Measurements from ENCODE around the gene C9orf43.
"Not testable (repeated sequence)": the region's sequence is repeated elsewhere in the genome, so short reads cannot be mapped to it uniquely, and the experiment has no call there.

C9orf43 gene

DNA sequence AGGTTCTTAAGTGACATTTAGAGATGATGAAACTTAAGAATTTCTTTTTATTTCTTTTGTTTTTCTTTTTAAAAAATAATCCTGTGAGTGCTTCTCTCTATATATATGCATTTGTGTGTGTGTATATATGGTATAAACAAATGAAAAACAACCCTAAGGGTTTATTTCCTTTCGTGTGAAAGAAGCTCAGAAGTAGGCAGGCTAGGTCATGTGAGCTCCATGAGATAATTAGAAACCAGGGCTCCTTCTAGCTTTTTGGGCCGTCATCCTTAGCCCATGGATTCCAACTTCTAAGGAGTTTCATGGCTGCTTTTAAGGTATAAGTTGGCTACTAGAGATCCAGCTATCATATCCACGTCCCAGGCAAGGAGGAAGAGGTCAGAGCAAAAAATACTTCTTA, 11.2 kb downstream of the C9orf43 start:
- DNase-seq, result no peak

DNA sequence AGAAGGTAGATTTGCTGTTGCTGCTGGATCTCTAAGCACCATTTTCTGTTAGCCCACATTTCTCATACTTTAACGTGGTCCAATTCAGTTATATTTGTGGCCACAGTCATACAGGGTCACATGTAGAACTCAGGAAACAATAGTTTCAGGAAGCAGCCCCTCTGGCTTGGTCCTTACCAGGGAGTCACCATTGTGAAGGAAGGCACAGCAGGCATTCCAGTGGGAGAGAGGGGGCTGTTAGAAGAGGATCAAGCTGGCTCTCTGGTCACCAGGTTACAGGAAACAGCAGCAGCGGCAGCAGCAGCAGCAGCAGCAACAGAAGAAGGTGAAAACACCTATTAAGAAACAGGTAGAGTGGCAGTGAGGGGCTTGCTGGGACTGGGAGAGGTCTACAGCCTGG, 14.5 kb downstream of the C9orf43 start:
- DNase-seq, result no peak

GRCh38 chr9:113426701-113427100, 16.2 kb downstream of the C9orf43 start:
- no peak for DNase-seq

GRCh38 chr9:113427629-113428028, 17.1 kb downstream of the C9orf43 start:
- no peak for DNase-seq

DNA sequence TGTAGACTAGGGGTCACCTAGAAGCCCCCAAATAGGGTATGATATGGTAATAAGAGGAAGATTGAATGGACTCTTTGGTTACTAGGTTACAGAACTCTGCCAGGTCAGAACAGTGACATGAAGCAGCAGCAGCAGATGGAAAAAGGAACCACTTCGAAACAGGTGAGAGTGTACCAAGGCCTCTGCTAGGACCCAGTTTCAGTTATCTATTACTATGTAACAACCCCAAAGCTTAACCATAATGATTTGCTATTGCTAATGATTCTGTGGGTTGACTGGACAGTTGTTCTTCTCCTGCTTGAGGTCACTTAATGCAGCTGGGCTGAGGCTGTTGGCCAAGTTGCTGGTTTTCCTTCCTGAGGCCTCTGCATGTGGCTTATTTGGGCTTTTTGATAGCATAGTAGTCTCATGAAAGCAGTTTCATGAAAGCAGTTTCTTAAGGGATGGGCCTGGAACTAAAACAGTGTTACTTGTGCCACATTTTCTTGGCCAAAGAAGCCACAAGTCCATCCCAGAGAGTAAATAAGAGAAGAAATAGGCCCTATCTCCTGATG, 17.6 kb downstream of the C9orf43 start:
- DNase-seq, result no peak

DNA sequence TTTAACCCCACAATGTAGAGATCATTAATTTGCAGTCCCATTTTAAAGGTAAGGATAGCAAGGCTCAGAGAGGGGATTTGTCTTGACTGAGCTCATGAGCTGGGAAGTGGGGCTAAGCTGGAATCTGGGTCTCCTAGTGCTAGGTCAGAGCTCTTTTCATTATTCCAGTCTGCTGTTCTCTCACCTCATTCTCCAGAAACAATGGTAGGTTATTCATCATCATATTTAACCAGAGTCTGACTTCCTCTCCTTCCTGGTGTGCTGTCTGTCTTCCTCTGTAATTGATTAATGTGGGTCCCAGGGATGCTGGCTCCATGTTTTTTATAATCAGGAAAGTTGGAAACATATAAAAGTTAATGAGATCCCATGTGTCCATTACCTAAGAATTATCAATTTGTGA, 20.6 kb downstream of the C9orf43 start:
- DNase-seq, result no peak

- DNase-seq, result no peak
Observed at GRCh38 chr9:113436728-113437515, 26.4 kb downstream of the C9orf43 start.

DNA sequence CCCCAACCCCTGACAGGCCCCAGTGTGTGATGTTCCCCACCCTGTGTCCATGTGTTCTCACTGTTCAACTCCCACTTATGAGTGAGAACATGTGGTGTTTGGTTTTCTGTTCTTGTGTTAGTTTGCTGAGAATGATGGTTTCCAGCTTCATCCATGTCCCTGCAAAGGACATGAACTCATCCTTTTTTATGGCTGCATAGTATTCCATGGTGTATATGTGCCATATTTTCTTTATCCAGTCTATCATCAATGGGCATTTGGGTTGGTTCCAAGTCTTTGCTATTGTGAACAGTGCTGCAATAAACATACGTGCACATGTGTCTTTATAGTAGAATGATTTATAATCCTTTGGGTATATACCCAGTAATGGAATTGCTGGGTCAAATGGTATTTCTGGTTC, 27.2 kb downstream of the C9orf43 start:
- DNase-seq, result not testable (repeated sequence)

GRCh38 chr9:113444736-113445135, 34.2 kb downstream of the C9orf43 start:
- no peak for DNase-seq

DNA sequence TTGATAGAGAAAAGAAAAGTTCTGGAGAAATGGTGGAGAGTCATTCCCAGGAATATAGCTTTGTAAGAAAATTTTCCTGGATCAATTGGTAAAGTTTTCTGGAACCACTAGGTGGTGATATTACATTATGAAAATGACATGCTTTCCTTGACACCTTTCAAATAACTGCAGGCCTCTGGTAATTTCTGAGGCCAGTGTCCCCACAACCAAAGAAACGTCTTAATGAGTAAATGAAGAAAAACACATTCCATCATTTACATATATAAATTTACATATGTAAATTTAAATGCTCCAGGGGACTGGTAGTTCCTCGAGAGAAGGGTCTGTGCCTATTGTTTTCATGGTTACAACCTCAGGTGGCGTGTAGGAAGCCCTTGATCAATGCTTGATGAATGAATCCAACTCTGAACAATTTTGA, 35.8 kb downstream of the C9orf43 start:
- peak in 2 of 3 experiments; percentile 43 to 81 for DNase-seq

DNA sequence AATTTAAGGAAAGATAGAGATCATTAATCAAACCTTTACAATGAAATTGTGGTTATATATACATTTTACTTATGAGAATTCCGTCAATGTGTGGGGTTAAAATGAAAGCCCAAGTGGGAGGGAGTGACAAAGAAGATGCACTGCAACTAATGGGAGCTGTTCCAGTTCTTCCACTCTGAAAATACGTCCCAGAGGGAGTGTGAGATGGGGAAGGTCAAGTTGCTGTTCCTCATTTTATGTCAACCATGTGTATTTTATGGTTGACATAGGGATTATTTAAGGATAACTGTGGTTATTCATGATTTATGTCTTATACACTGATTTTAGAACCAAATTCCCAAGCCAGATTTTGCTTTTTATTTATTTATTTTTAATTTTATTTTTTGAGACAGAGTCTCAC, 38.8 kb downstream of the C9orf43 start:
- DNase-seq, result no peak

DNA sequence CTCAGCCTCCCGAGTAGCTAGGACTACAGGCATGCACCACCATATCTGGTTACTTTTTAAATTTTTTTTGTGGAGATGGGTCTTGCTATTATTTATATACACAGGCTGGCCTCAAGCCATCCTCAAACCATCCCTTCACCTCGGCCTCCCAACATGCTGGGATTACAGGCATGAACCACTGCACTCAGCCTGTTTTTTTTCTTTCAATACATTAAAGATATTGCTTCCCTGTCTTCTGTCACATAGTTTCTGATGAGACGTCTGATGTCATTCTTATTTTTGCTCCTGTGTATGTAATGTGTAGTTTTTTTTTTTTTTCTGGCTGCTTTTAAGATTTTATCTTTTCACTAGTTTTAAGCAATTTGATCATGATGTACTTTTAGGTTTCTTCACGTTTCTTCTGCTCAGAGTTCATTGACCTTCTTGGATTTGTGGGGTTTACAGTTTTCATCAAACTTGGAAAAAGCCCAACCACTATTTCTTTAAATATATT, 41.6 kb downstream of the C9orf43 start:
- no peak for DNase-seq

DNA sequence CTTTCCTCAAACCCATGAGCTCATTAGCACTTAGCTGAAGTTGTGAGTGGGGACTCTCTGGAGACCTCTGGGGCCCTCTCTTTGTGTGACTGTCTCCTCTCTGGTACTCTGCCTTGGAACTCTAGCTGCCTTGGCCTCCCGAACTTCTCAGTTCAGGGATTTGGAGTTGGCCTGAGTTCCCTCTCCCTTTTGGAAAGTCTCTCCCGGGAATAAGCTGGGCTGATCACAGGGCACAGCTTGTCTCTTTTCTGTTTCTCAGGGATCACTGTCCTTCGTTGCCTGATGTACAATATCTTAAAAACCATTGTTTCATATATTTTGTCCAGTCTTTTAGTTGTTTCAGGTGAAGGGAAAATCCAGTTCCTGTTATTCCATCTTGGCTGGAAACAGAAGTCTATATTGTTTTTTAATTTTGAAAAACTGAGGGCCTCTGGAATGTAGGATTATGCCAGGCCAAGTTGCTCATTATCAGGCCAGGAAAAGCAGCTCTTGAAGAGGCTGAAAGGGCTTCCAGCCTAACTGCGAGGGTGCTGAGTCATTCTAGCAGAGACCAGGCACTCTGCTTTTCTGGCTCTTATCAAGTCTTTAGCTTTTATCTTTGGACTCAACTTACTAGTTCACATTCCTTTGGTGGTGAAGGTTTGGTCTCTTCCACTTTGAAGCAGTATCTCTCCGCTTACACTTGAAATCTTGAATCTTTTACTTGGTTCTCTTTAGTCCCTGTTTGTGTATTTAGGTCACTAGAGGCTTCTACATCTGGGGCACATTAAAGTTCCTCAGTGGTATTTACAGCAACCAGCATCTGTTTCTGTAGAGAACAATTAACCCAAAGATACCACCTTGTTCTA, 44.6 kb downstream of the C9orf43 start:
- peak in 1 of 3 experiments; percentile 13 for DNase-seq

DNA sequence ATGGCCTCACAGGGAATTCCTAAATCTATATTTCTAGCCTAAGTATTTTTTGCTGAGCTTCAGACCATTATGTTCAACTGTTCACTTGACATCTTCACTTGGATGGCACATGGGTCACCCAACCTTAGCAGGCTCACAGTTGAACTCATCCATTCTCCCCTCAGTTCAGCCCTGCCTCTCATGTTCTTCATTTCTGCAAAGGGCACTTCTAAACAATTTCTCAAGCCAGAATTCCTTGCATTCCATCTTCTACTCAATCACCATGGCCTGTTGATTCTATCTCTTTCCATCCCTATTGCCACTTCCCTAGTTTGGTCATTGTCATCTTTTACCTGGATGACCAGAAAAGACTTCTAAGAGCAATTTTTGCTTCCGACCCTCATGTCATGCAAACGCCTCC, 45.7 kb downstream of the C9orf43 start:
- DNase-seq, result no peak

DNA sequence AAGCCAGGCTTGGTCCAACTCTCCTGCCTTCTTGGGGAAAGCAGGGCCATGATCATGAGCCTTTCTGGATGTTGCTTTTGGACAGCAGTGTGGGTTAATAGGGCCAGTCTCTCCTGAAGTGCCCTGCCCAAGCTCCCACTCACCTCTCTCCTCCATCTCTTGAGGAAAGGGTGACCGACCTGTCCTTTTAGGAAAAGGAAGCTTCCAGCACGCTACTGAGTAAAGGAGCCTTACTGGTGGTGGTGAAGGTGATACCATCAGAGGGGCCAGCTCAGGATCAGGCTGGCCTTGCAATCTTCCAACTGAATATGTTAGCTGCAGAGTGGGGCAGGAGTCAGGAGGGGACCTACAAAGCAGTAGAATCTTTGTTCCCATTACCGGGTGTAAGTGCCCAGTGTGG, 50.7 kb downstream of the C9orf43 start:
- no peak for DNase-seq

GRCh38 chr9:113461943-113462342, 51.4 kb downstream of the C9orf43 start:
- DNase-seq, result no peak

DNA sequence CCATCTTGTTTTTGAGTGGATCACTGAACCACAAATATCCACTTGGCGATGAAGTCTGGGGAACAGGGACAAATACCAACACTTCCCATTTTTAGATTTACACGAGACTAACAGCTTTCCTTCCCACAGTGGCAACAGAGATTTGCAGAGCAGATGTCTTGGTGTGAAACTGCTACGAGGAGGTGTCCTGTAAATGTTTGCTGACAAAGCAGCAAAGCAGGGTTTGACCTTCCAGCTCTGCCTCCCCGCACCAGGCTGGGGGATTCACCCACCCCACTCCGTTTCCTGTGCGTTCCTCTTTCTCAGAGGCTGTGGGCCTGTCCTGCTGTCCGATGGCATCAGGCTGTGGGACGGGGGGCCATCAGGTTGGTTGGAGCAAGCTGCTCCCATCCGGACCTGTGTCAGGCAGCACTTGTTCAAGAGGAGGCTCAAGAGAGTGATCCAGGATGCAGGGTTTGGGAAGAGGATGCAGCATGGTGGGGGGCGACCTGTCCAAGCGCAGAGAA, 52.3 kb downstream of the C9orf43 start:
- no peak for DNase-seq

DNA sequence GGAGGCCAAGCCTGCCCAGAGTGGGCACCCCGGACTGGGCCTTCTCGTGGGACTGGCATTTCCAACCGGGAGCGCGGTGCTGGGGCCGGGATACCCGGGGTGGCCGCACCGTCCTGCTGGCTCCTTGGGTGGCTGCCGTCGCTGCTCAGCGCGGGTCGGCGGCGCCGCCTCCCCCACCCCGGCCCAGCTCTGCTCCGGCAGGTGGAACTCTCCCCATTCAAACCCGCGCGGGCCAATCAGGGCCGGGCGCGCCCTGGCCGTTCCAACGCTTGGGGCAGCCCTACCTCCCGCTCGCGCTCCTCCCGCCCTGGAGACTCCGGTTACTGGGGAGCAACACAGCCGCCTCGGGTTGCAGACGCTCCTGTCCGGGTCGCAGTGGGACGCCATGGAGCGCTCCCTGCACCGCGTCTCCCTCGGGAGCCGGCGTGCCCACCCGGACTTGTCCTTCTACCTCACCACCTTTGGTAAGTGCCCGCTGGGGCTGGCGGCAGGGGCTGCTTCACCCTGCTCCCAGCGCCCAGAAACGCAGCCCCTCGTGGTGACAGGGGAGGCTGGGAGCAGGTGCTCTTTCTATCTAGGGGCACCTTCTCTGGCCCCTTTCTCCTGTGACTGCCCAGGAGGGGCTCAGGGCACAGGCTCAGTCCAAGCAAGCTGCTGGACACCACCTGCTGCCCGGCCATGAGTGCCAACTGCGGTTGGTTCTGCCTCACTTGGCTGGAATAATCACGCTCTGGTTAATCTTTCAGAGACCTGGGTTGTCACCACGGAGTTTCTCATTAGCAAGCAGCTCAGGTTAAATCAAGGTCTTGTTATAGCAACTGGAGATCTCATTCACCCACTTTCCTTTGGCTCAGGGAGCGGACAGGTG, 53.1 kb downstream of the C9orf43 start, which contains the start of gene RGS3:
TSS of gene RGS3 (plus strand) at position 310 of the 868 bp plus-strand sequence. CDS start at position 386, 76 bp downstream.
- peak; percentile 81 to 92 (median 90) for DNase-seq

GRCh38 chr9:113464286-113464660, 53.7 kb downstream of the C9orf43 start:
- peak in 1 of 3 experiments; percentile 45 for DNase-seq

- DNase-seq, result peak; percentile 36 to 68 (median 48)
Observed at GRCh38 chr9:113465599-113466140, 55.1 kb downstream of the C9orf43 start.

GRCh38 chr9:113467183-113467582, 56.6 kb downstream of the C9orf43 start:
- DNase-seq, result no peak
